Activated CD8-positive, alpha-beta memory T cell treated with anti-CD3 and anti-CD28 coated beads for 36 hours (primary cell): ENCODE data around the gene PDIA5. TPM values are rescaled to one million over a fixed set of nuclear protein-coding genes. Genes with fewer than 3 reads are reported as not detected.

Experiments used
- CTCF ChIA-PET: fragments of 350-600 bp; sonication (Branson Sonifier 250); formaldehyde crosslinking; loops from one replicate; lab custom pipeline; 2021; ENCODE audit warnings: antibody characterized with exemption; lab: Charles Lee
- POLR2A ChIA-PET: fragments of 350-600 bp; sonication (Branson Sonifier 250); formaldehyde crosslinking; loops from one replicate; lab custom pipeline; 2021; ENCODE audit warnings: antibody characterized with exemption; lab: Charles Lee
- total RNA-seq, 2 experiments: library from RNA; stranded (reverse); gene quantifications; one replicate each; pipeline ENCODE4 v1.2.3, GENCODE V29; 2021

Gene PDIA5
- total RNA-seq = 10 to 100 TPM; 19.7 to 23.8 TPM

DNA sequence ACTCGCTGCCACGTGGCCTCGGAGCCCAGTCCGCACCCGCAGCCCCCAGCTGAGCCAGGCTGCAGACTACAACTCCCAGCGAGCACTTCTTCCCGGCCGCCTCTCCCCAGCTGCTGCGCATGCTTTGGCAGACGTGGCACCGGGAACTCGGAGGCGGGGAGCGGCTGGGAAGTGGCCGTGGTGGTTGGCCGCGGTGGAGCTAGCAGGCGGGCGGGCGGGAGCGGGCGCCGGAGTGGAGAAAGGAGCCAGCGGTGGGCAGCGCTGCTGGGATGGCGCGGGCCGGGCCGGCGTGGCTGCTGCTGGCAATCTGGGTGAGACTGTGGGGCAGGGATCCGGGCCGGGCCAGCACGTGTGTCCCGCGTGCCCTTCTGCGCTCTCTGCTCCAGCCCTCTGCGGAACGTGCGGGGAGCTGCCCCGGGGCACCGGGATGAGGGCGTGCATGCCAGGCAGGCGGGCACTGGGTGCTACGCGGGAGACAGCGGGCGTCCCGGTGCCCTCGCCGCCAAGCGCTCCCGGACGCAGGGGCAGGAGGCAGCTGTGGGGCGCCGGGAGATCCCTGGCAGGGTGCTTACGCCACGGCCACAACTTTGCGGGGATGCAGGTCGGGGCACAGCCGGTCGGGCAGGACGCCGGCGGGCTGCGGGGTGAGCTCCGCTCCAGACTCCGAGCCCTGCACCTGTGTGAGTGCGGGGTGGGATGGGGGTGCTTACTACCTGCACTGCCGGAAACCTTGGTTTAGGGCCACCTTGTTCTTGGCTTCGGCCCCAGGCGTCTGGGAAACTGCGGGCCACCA is at the start of gene PDIA5:
PDIA5 (plus strand) TSS at position 130 of the 793 bp plus-strand sequence; CDS start at position 270, 140 bp downstream.
- ChIA-PET CTCF (interaction anchor here (1.0 to 1.2 kb wide), 2 partner anchors 40 to 162 kb away, joined by 3 read pairs; partner anchors contain the start of gene SEMA5B), POLR2A (interaction anchor here (0.6 to 1.0 kb wide), 4 partner anchors 35 to 468 kb away, joined by 3 to 5 read pairs (median 4); partner anchors contain the start of genes SEC22A and SEMA5B)

DNA sequence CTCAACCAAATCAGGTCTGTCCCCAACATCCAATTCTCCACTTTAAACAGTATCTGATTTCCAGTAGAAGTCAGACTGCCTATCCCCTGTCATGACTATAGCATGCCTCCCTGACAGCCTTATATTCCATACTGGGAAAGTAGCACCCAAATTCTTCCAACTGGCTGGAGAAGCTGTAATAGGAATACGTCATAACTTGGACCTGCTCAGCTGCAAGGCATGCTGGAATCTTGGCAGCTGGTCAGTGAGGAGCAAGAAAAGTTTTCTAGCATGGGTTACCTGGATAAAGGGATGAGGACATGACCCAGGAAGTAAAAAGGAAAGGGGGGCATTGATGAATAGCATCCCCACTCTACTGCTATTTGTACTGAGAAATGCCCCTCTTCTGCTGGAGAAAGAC is 48.1 kb upstream of the PDIA5 start:
- ChIA-PET POLR2A (no interaction called here), CTCF (no interaction called here)

GRCh38 chr3:123019161-123019560 is 47.7 kb upstream of the PDIA5 start:
- ChIA-PET CTCF (no interaction called here), POLR2A (no interaction called here)

DNA sequence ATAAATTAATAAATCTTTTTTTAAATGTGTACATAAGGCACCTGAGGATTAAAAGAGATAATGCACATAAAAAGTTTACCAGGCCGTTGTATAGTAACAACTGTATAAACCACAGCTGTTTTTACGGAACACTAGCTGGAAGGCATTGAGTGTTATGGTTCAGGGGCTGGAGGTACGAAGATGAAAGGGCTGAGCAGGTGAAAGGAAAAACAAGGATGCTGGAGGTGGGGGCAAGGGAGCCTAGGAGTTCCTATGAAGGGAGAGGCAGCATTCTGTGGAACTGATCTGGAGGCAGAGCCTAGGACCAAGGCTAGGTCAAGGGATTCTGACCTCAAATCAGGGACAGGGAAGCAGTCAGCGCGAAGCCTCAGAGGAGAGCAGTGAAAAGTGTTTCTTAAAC is 47.2 kb upstream of the PDIA5 start:
- ChIA-PET CTCF (no interaction called here), POLR2A (no interaction called here)

GRCh38 chr3:123020709-123021108 is 46.1 kb upstream of the PDIA5 start:
- POLR2A ChIA-PET = no interaction called here
- CTCF ChIA-PET = no interaction called here

- CTCF ChIA-PET = no interaction called here
- POLR2A ChIA-PET = no interaction called here
Observed at GRCh38 chr3:123021388-123021787, 45.4 kb upstream of the PDIA5 start.

- ChIA-PET CTCF (no interaction called here), POLR2A (no interaction called here)
Observed at GRCh38 chr3:123021996-123022510, 44.8 kb upstream of the PDIA5 start.

GRCh38 chr3:123024056-123024455 is 42.8 kb upstream of the PDIA5 start:
- POLR2A ChIA-PET = no interaction called here

DNA sequence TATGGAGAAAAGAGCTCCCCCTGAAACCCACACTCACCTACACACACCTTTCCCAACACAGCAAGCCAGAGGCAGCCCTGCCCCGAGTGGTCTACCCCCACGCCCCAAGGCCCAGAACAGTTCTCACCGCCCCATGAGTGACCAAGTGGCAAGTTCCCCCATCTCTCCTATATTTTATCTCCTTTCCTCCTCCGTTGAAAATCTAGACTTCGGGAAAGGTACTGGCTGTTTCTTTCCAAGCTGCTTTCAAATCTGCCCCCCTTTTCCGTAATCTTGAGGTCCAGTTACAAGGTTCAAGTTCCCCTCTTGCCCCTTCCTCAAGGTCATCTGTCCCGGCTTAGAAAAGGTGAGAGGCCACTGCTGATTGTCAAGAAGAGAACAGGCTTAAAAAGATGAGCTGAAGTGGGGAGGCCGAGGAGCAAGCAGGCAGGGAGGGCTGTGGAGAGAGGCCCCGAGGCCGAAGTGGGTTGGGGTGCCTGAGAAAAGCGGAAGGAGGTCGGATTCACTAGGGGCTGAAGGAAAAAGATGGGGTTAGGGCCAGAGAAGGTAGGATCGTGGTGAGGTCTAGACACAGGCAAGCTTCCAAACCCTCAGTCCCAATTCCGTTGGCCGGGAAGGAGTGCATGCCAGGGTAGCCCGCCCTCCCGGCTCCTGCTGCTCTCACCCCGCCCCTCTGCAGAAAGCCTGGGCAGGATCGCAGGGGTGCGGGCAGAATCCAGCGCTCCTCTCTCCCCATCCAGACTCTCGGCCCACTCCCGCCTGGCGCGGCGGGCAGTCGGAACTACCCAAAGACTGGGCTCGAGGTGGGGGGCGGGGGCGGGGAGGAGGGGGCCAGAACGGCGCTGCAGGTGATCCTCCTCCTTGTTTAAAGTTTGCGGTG is 40.9 kb upstream of the PDIA5 start:
- ChIA-PET CTCF (interaction anchor here (1.1 kb wide), 1 partner anchor 103 kb away, joined by 4 read pairs; no protein-coding TSS in a partner anchor), POLR2A (no interaction called here)

More at GRCh38 chr3:123024056-123024455, 42.8 kb upstream of the PDIA5 start:
- CTCF ChIA-PET = no interaction called here

- ChIA-PET POLR2A (interaction anchor here (0.6 kb wide), 2 partner anchors 25 to 41 kb away, joined by 4 to 5 read pairs; no protein-coding TSS in a partner anchor), CTCF (interaction anchor here (0.8 to 2.3 kb wide), 4 partner anchors 41 to 271 kb away, joined by 3 to 6 read pairs (median 3); no protein-coding TSS in a partner anchor)
Observed at GRCh38 chr3:123026565-123027291, 40.1 kb upstream of the PDIA5 start.

GRCh38 chr3:123027292-123028232 is 39.3 kb upstream of the PDIA5 start, which contains the start of gene SEMA5B:
TSS of gene SEMA5B (minus strand) at chr3:123027763. CDS start at chr3:122961263, 66,500 bp downstream.
- ChIA-PET POLR2A (interaction anchor here (0.6 kb wide), 2 partner anchors 26 to 40 kb away, joined by 4 to 5 read pairs; no protein-coding TSS in a partner anchor), CTCF (interaction anchor here (0.5 to 2.3 kb wide), 7 partner anchors 35 to 1479 kb away, joined by 3 to 6 read pairs (median 3); no protein-coding TSS in a partner anchor)

DNA sequence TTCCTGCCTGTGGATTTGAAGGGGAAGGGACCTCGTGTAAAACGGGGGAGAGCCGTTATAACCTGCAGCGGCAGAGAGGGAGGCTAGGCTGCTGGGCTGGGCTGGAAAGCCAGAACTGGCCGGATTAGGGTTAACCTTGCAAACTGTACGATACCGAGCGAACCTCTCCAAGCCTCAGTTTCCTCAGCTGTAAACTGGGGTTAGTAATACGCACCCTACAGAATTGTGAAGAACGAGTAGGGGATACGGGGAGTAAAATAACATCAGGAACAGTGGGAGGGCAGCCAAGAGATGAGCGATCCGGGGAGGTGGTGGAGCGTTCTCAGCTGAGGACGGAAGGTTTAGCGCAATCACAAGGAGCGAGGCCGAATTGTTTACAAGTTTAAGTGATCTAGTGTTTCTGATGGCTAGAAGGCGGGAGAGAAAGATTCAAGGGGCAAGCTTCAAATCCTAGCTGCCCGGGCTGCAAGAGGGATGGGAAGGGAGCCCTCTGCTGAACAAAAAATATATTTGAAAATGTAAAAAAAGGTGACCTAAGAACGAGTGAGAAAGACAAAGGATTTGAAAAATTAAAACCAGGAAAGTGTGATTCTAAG is 38.5 kb upstream of the PDIA5 start:
- CTCF ChIA-PET = interaction anchor here (1.1 to 2.3 kb wide), 3 partner anchors 34 to 273 kb away, joined by 5 to 6 read pairs (median 5); no protein-coding TSS in a partner anchor
- POLR2A ChIA-PET = no interaction called here

DNA sequence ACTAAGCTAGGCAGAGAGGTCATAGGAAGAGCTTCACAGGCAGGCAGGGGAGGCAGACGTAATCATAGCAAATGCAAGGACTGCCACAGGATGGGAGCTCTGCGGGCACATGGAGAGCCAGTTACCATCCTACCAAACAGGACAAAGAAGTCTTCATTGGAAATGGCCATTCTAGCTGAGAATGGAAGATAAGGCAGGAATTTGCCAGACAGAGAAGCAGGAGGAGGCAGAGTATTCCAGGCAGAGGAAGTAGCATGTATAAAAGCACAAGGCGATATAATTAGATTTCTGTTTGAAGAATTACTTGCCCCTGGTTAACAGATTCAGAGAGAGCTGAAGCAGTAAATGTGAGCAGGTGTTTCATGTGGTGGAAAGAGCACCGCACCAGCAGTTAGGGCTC is 35.8 kb upstream of the PDIA5 start:
- CTCF ChIA-PET = interaction anchor here (1.7 kb wide), 1 partner anchor 13 kb away, joined by 6 read pairs; no protein-coding TSS in a partner anchor

DNA sequence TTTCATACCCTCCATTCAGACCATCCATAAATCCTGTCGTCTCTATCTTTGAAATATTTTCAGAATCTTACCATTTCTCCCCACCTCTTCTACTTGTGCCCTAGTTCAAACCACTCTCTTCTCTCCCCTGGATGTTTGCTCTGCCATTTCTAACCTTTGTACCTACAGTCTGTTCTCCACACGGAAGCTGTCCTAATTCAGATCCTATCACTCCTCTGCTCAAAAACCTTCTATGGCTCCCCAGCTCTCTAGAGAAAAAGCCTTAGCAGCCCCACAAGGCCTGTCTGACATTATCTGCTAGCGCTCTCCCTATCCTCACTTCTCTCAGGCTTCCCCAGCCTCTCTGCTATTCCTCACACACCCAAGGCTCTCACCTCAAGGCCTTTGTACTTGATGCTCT is 34.8 kb upstream of the PDIA5 start:
- CTCF ChIA-PET = interaction anchor here (0.5 kb wide), 1 partner anchor 458 kb away, joined by 4 read pairs; no protein-coding TSS in a partner anchor
- POLR2A ChIA-PET = interaction anchor here (1.0 kb wide), 1 partner anchor 36 kb away, joined by 3 read pairs; no protein-coding TSS in a partner anchor

More for the DNA sequence above, 35.8 kb upstream of the PDIA5 start:
- POLR2A ChIA-PET = no interaction called here

DNA sequence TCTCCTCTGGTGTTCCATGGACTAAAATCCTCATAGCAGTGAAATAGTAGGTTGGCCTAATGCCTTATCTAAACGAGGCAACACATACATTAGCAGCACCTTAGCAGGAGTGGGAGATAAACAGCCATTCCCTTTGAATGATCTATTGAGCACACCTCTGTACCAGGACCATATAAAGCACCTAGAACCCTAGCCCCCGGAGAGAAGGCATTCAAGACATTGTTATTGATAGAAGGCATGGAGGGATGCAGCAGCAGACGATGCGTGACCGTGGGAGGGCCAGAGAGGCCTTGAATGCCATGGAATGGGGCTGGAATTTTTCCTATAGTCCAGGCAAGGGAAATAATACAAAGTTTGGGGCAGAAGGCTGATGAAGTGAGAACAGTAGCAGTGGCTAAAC is 32.7 kb upstream of the PDIA5 start:
- POLR2A ChIA-PET = no interaction called here
- CTCF ChIA-PET = no interaction called here

DNA sequence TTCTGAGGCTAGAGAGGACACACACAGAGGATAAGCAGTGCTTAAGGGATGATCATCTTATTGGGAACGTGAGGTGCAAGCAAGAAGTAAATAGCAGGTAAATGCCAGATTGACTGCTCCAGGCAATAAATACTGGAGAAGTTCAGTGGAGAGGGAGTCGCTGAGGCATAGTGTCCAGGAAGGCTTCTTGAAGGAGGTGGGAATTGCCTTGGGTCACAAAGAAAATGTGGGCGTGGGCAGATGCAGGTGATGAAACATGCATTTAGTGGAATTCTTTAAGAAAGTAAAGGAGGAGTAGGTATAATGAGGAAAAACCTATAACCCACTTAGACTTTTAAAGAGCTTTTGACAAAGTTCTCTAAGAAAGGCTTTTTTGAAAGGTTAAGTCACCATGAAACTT is 31.8 kb upstream of the PDIA5 start:
- POLR2A ChIA-PET = no interaction called here

More for the DNA sequence above, 31.8 kb upstream of the PDIA5 start:
- CTCF ChIA-PET = interaction anchor here (0.7 kb wide), 1 partner anchor 212 kb away, joined by 3 read pairs; no protein-coding TSS in a partner anchor
